AG04450 (cell line): ENCODE measurements around the gene FGF14. TPM values are rescaled to one million over a fixed set of nuclear protein-coding genes. Genes with fewer than 3 reads are reported as not detected.

ENCODE experiments used
- CTCF ChIA-PET: fragments of 300-600, 350-600 bp; formaldehyde crosslinking; extraction: SDS; loops from one replicate; lab custom pipeline; 2022; ENCODE audit warnings: antibody characterized with exemption, inconsistent platforms; lab: Charles Lee
- POLR2A ChIA-PET: fragments of 350-600 bp; formaldehyde crosslinking; extraction: SDS; loops from one replicate; lab custom pipeline; 2021; ENCODE audit warnings: antibody characterized with exemption, inconsistent platforms; lab: Yijun Ruan, JAX
- DNase-seq: peaks from one replicate; pipeline ENCODE4 v3.0.0-alpha.2; 2011; ENCODE audit warnings: low read depth, low spot score
- H3K27ac ChIP-seq: one replicate; pipeline ENCODE4 v1.5.1; 2012; ENCODE audit warnings: low read depth, low read length, control low read depth
- H3K27me3 ChIP-seq: one replicate; pipeline ENCODE4 v1.6.0; 2012; ENCODE audit warnings: low read length; ENCODE audit not compliant: control insufficient read depth, insufficient read depth
- H3K4me3 ChIP-seq: 2 replicates; pipeline ENCODE4 v1.5.1; 2011; ENCODE audit warnings: mild to moderate bottlenecking, low read depth, low read length, control low read depth
- H3K9me3 ChIP-seq: 2 replicates; pipeline ENCODE4 v1.5.1; 2012; ENCODE audit warnings: low read length; ENCODE audit not compliant: control insufficient read depth, insufficient read depth
- polyA plus RNA-seq: library from polyadenylated mRNA; depleted of rRNA; stranded (reverse); fragments of >200 nt; gene quantifications from 2 replicates; pipeline ENCODE4 v1.2.3, GENCODE V29; 2011
- TF ChIP-seq, protein P1 (sequence below): IDR thresholded peaks from 2 replicates; pipeline ENCODE4 v1.5.1; 2011; ENCODE audit warnings: low read depth, low read length, control low read depth, inconsistent platforms

Gene FGF14
- polyA plus RNA-seq, 1 experiment: 0.01 TPM

DNA sequence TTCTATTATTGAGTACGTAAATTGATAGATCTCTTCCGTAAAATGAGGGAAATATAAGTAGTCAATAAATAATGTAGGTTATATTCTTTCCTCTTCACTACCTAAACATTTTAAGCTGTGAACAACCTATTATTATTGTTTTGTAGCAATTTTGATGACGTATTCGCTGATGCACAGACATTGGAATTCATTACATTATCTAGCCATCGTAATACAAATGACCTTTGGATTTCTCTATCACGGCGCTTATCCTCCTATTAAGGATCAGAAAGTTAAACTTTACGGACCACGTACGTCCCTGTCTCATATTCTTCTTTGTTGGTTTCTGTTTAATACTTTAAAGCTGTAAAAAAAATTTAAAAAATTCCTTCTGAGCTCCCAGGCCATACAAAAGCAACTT is 684.5 kb downstream of the FGF14 start:
- no peaks in the 10 kb centered on the region for H3K27me3 ChIP-seq
- CTCF ChIA-PET: no interaction called here
- H3K9me3 ChIP-seq: no peaks in the 10 kb centered on the region
- no peak overlapping the region for H3K4me3 ChIP-seq
- POLR2A ChIA-PET: no interaction called here
- no peak overlapping the region for H3K27ac ChIP-seq
- TF ChIP-seq, protein P1, sequence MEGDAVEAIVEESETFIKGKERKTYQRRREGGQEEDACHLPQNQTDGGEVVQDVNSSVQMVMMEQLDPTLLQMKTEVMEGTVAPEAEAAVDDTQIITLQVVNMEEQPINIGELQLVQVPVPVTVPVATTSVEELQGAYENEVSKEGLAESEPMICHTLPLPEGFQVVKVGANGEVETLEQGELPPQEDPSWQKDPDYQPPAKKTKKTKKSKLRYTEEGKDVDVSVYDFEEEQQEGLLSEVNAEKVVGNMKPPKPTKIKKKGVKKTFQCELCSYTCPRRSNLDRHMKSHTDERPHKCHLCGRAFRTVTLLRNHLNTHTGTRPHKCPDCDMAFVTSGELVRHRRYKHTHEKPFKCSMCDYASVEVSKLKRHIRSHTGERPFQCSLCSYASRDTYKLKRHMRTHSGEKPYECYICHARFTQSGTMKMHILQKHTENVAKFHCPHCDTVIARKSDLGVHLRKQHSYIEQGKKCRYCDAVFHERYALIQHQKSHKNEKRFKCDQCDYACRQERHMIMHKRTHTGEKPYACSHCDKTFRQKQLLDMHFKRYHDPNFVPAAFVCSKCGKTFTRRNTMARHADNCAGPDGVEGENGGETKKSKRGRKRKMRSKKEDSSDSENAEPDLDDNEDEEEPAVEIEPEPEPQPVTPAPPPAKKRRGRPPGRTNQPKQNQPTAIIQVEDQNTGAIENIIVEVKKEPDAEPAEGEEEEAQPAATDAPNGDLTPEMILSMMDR: no peak
- no peak for DNase-seq

DNA sequence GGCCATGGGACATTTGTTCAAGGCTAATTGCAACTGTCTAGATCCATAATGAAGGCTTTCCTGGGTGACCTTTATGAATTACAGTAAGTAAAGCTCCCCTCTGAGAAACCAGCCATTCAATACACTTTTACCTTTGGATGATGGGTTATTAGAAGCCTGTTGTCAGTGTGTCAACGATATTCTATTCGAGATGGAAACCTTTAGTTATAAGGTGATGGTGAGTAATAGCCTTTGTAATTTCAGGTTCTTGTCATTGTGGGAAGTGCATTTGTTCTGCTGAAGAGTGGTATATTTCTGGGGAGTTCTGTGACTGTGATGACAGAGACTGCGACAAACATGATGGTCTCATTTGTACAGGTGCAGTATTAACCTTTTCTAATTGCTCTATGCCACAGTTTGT is 687.7 kb downstream of the FGF14 start:
- TF ChIP-seq, protein P1: no peak
- H3K27ac ChIP-seq: no peak overlapping the region
- no peak overlapping the region for H3K4me3 ChIP-seq
- no peaks in the 10 kb centered on the region for H3K27me3 ChIP-seq
- CTCF ChIA-PET: no interaction called here
- POLR2A ChIA-PET: no interaction called here
- DNase-seq: no peak
- H3K9me3 ChIP-seq: no peaks in the 10 kb centered on the region

DNA sequence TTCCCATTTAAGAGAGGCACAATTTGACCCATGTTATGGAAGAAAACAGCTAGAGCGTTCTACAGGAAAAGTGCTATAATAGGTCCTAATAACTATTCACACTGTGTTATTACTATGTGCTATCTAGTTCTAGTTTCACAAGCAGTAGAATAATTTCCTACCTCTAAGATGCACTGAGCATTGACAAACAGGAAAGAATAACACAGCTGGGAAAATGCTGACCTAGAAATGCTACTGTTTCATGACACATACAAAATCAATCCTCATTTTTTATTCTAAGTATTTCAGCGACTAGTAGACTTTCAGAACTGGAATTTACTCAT is 689.9 kb downstream of the FGF14 start:
- H3K27ac ChIP-seq: no peak overlapping the region
- TF ChIP-seq, protein P1: no peak
- POLR2A ChIA-PET: no interaction called here
- no peak overlapping the region for H3K4me3 ChIP-seq
- H3K9me3 ChIP-seq: no peaks in the 10 kb centered on the region
- no peaks in the 10 kb centered on the region for H3K27me3 ChIP-seq
- no peak for DNase-seq
- CTCF ChIA-PET: interaction anchor here (0.9 kb wide), 1 partner anchor 567 kb away, joined by 3 read pairs; no protein-coding TSS in a partner anchor

DNA sequence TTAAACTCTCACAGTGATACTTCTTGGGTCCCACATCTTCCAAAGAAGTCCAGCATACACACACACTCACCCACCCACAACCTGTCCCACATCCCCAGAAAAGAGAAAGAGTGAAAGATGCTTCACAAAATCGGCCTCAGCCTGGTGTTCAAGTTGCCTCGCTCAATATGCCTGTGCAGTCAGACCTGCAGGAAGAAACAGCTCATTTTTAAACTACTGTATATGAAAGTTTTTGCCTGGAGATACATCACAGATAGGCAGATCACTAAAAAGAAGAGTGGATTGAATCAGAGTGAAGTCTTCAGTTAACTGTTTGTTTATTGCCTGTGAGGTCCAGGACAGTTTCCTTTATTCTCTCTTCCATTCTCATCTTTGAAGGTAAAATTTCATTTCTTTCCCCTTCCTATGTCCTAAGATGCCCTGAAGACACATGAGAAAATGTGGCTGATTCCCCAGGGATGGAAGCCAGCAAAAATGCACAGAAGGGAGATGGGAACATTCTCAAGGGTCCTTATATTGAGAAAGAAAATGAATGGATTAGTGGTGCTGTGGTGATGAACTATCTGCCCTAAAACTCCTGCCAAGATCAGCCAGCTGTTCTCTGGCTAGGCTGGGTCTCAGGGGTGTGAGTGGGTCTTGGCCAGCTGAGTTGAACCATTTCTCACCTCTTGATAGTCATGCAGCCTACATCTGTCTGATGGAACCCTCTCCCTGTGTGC is 690.4 kb downstream of the FGF14 start:
- no peak overlapping the region for H3K4me3 ChIP-seq
- H3K27ac ChIP-seq: no peak overlapping the region
- TF ChIP-seq, protein P1: no peak
- no peak for DNase-seq
- no peaks in the 10 kb centered on the region for H3K9me3 ChIP-seq
- CTCF ChIA-PET: no interaction called here
- H3K27me3 ChIP-seq: no peaks in the 10 kb centered on the region
- POLR2A ChIA-PET: no interaction called here

DNA sequence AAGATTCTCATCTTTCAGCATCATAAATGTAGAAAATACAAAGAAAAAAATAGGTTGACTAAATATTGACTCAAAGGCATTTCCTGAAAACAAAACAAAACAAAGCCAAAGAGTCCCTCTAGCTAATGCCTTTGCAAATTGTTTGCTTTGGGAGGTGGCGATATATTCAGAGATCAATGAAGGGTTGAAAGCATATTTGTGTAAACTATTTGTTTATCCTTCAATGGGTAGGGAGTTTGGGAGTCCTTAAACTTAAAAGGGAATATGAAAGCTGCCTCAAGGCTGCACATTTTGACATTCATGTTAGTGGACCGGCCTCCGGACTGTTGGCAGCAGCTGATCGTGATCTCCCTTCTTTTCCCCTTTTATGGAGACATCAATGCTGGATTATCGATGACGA is 691.9 kb downstream of the FGF14 start:
- TF ChIP-seq, protein P1: no peak
- Histone ChIP-seq H3K27me3 (no peaks in the 10 kb centered on the region), H3K4me3 (no peak overlapping the region), H3K27ac (no peak overlapping the region), H3K9me3 (no peaks in the 10 kb centered on the region)
- ChIA-PET CTCF (no interaction called here), POLR2A (no interaction called here)
- DNase-seq: no peak
